Glomerular visceral epithelial cell (primary cell): ENCODE measurements around the gene POLR1B.
"Not testable (repeated sequence)": the region's sequence is repeated elsewhere in the genome, so short reads cannot be mapped to it uniquely, and the experiment has no call there.

Source experiments
- DNase-seq: peaks from one replicate; pipeline ENCODE4 v3.0.0-alpha.2; 2016; ENCODE audit errors: extremely low spot score

The POLR1B gene

DNA sequence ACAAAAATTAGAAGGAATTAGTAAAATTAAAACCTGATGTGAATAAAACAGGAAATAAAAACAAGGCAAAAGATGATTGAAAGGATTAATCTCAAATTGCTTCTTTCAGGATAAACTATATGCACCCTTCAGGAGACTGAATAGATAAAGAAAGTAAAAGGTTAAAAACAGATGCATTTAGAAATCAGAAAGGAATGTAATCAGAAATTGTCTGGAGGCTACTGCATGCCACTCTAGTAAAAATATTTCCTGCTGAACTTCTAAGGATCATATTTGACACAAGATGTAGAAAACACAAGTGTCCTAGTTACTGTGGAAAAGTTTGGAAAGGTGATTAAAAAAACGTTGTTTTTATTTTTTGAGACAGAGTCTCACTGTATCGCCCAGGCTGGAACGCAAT lies 58.4 kb downstream of the POLR1B start:
- no peak for DNase-seq

DNA sequence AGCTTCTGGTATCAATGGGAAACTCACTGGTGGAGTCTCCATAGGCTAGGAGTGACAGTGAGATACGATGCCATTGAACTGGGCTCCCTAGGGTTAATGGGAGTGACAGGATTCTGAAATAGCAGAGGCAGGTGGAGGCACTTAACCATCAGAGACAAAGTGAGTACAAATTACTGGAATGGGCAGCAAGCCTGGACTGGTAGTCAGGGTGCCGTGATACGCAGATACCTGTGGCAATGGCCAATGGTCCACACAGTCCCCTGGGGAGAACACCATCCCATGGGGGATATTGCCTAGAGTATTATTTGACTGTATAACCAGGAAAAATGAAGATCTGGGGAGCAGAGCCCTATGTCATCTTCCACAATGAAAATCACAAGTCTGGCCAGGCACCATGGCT lies 59.5 kb downstream of the POLR1B start:
- DNase-seq: no peak

DNA sequence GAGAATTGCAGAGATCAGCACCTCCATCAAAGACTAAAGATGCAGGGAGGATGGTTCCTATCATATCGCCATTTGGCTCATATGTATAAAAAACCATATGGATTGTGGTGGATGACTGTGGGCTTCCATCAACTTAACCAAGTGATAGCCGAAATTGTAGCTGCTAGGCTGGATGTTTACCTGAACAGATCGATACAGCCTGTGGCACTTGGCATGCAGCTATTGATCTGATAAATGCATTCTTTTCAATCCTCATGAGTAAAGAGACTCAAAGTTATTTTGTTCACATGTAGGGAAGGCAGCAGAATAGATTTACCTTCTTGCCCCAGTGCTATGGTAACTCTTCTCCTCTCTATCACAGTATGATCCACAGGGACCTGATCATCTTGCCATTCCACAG lies 60.7 kb downstream of the POLR1B start:
- DNase-seq: no peak

DNA sequence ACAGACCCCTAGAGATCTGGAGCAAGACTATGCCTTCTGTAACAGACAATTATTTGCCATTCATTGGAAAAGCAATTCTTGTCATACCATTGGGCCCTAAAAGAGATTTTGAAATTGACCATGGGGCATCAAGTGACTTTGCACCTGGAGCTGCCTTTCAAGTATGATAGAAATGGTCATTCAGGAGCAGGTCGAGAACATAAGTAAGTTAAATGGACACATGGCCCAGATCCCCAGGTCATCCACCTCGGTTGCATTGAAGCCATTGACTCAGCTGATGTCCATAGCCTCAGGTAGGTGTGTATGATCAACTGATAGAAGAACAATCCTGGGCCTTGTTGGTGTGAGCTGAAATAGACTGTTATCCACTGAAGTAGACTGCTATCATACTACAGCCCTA lies 61.5 kb downstream of the POLR1B start:
- no peak for DNase-seq

DNA sequence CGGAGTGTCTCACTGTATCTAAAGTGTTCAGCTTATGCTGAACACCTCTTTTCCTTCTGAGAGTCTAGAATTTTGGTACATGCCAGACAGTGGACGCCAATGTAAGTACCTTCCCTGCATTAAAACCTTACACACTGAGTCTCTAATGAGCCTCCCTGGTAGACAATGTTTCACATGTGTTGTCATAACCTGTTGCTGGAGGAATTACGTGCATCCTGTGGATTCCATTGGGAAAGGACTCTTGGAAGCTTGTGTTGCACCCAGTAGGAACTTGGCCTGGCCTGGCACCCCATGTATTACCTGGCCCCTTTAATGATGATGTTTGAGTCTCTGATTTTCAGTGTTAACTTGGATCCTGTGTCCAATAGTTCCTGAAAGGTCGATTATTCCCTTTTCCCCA lies 62.7 kb downstream of the POLR1B start:
- DNase-seq: no peak

DNA sequence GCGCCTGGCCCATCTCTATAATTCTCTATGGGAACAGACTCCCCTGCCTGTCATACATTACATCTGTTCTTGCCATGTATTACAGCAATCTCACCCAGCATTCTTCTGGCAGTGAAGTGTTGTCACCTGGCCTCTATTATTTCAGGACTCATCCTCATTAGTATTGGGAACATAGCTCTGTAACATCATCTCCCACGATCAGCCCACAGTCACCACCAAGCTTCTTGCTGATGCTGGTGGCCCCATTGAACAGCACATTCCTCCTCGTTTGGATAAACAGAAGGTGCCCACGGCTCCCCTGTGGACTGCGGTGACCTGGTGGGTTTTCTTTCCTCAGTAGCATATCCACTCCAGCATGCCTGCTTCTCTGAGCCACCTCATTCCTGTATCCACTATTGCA lies 63.7 kb downstream of the POLR1B start:
- no peak for DNase-seq

DNA sequence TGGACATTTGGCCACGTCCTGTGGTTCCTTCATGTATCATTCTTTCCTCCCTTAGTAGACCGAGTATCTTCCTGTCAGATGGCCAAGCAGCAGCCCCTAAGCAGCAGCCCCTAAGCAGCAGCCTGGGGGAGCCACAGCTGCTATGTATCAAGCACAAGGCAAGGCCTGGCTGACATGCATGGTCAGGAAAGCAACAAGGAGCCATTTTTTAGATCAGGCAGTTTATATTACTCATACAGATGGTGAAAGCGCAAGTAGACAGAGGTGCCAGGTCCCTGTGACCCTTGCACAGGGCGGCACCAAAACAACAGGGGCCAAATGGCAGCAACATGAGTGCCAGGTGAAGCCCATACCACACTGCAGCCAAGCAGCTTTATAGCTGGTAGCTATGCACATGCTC lies 64.3 kb downstream of the POLR1B start:
- no peak for DNase-seq

DNA sequence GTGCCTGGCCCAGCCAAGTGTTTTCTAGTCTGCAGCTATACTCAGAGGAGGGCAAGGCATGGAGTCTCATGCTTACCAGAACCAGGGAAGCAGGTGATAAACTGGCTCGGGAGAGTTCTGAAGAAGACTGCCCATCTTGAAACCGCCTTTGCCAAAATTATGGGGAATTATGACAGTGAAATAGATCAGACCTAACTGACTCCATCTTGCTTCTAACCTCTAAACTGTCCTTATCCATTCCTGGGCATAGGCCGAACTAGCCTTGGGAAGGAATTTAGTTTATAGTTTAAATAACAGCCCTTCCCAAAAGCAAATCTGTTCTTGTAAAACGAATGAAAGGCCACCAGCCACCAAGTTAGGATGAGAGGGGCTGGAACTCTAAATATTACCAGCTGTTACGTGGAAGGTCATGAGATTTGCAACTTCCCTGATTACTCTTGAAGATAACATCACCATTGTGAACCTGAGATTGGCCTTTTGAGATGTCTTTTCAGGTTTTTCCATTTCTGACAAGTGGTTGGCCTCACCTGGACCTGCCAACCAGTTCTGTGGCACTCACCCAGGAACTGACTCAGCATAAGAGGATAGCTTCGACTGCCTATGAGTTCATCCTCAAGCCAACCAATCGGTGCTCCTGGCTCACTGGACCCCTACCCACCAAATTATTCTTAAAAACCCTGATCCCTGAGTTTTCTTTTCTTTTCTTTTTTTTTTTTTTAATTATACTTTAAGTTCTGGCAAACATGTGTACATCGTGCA lies 65.6 kb downstream of the POLR1B start:
- no peak for DNase-seq

DNA sequence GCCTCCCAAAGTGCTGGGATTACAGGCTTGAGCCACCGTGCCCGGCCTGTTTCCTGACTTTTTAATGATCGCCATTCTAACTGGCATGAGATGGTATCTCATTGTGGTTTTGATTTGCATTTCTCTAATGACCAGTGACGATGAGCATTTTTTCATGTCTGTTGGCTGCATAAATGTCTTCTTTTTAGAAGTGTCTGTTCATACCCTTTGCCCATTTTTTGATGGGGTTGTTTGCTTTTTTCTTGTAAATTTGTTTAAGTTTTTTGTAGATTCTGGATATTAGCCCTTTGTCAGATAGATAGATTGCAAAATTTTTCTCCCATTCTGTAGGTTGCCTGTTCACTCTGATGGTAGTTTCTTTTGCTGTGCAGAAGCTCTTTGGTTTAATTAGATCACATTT lies 67.1 kb downstream of the POLR1B start:
- DNase-seq: not testable (repeated sequence)

DNA sequence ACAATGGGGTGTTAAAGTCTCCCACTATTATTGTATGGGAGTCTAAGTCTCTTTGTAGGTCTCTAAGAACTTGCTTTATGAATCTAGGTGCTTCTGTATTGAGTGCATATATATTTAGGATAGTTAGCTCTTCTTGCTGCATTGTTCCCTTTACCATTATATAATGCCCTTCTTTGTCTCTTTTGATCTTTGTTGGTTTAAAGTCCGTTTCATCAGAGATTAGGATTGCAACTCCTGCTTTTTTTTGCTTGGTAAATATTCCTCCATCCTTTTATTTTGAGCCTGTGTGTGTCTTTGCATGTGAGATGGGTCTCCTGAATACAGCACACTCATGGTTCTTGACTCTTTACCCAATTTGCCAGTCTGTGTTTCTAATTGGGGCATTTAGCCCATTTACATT lies 70.0 kb downstream of the POLR1B start:
- not testable (repeated sequence) for DNase-seq

DNA sequence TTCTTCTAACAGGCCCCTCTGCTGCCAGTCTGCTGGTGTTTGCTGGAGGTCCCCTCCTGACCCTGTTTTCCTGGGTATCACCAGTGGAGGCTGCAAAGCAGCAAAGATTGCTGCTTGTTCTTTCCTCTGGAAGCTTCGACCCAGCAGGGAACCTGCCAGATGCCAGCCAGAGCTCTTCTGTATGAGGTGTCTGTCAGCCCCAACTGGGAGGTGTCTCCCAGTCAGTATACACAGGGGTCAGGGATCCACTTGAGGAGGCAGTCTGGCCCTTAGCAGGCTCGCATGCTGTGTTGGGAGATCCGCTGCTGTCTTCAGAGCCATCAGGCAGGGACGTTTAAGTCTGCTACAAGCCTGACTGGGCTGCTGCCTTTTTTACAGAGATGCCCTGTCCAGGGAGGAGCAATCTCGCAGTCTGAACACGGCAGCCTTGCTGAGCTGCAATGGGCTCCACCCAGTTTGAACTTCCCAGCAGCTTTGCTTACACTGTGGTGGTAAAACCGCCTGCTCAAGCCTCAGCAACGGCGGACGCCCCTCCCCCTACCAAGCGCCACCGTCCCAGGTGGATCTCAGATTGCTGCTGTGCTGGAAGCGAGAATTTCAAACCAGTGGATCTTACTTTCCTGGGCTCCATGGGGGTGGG lies 72.1 kb downstream of the POLR1B start:
- no peak for DNase-seq

DNA sequence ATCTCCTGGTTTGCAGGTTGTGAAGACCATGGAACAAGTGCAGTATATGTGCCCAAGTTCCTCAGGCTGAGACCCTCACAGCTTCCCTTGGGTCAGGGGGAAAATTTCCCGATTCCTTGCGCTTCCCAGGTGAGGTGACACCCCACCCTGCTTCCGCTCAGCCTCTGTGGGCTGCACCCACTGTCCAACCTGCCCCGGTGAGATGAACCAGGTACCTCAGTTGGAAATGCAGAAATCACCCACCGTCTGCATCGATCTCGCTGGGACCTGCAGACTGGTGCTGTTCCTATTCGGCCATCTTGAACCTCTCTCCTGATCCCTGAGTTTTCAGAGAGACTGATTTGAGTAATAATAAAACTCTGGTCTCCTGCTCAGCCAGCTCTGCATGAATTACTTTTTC lies 72.8 kb downstream of the POLR1B start:
- DNase-seq: no peak

DNA sequence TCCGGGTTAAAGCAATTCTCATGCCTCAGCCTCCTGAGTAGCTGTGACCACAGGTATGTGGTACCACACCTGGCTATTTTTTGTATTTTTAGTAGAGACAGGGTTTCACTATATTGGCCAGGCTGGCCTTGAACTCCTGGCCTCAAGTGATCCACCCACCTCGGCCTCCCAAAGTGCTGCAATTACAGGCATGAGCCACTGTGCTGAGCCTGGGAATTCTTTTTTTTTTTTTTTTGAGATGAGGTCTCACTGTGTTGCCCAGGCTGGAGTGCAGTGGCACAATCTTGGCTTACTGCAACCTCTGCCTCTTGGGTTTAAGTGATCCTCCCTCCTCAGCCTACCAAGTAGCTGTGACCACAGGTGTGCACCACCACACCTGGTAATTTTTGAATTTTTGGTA lies 73.5 kb downstream of the POLR1B start:
- DNase-seq: not testable (repeated sequence)

DNA sequence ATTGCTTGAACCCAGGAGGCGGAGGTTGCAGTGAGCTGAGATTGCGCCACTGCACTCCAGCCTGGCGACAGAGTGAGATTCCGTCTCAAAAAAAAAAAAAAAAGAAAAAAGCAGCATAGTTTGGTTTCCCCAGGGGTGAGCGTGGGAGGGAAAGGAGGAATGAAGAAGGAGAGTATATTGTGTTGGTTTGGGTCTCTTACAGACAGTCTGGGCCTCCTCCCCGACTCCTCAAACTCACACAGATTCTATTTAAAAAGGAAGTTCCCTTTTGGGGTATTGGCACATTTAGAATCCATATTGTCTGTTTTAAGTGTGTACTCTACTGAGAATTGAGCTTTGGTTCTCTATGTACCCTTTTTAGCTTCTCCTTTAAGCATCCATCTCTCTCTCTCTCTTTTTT lies 76.1 kb downstream of the POLR1B start:
- no peak for DNase-seq

DNA sequence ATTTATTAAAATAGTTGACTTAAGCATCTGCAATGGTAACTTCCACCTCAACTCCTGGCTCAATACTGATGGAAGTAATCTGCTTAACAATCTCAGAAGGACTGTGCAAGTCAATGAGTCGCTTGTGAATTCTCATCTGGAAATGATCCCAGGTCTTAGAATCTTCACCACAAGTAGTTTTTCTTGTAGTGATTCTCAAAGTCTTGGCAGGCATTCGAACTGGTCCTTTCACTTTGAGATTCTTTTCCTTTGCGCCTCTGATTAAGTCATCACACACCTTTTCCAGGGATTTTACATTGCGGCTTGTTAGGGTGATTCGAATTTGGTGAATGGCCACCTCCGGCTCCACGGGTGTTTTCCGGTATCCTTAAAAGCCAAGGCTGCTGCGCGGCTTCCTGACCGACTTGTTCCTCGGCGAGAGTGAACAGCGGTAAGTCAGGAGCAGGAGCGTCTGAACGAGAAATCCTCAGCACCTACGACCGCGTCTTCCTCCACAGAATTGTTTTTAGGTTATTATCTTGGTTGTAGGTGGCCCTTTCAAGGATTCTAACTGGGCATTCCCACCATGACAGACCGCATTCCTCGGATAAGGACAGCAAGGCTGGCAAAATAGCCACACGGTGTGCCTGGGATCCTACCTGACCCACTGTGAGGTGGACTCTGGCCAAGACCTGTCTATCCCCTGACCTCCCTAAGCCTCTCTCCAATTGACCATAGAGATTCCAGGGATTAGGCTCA lies 79.7 kb downstream of the POLR1B start:
- DNase-seq: peak; percentile 35

DNA sequence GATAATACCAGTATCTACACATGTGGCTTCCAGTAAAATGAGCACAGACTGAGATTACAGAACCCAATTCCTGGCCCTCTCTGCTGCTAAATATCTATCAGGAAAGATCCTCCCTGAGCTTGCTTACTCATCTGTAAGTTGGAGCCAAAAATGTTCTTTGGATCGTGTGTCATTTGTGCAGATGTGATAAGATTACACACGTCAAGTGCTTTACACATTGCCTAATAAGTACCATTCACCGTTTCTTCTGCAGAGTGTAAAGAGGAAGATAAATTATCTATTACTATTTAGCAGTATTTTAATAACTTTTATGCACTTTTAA lies 80.2 kb downstream of the POLR1B start:
- no peak for DNase-seq

DNA sequence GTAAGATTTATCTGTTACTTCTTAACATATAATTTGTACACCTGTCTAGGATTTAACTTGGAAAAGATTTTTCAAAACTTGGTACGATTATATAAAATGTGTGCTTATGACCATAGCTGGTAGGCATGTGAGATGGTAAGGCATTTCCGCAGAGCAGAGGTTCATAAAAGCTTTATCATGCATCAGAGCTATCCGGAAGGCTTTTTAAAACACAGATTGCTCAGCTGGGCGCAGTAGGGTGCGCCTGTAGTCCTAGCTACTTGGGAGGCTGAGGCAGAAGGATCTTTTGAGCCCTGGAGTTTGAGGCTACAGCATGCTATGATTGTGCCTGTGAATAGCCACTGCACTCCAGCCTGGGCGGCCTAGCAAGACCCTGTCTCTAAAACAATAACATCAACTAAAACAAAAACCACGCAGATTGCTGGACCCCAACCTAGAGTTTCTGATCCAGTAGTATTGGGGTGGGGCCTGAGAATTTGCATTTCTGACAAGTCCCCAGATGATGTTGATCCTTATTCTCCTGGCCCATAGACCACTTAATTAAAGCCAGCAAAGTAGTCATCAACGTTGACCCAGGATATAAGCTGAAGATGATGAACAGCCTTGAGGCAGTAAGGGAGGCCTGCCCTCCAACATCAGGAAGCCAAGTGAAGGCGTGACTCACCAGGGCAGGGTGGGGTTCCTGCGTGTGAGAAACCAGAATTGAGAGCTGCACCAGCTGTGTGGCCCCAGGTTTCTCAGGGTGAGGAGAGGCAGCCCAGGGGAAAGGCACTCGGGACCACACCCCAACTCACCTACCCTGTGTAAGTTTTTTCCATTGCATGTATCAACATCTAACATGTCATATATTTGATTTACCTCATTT lies 81.9 kb downstream of the POLR1B start:
- peak; percentile 62 for DNase-seq

DNA sequence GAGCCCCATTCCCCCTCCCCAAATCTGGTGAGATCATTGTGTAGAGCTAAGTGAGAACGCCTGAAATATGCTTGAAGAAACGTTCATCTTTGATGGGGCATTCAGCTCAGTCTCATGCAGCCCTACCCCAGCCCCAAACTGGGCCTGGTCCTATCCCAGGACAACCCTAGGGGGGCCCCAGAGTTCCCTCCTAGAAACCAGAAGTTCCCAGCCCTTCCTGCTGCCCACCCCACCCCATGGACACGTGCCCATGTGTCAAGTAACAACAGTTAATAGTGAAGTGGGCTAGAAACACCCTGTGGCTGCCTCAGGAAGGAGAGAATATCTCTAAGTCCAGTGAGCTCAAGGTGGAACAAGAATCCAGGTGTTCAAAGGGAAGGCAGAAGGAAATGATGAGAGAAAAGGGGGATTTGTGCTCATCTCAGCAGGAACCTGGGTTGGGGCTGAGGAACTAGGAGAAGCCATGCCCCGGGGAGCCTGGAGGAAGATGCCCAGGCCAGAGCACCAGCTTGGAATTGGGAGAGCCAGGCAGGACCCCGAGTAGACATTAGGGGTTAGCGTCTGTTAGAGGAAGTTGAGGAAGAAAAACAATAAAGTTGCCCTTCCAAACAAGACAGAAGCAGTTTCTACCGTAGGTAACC lies 83.3 kb downstream of the POLR1B start:
- no peak for DNase-seq

DNA sequence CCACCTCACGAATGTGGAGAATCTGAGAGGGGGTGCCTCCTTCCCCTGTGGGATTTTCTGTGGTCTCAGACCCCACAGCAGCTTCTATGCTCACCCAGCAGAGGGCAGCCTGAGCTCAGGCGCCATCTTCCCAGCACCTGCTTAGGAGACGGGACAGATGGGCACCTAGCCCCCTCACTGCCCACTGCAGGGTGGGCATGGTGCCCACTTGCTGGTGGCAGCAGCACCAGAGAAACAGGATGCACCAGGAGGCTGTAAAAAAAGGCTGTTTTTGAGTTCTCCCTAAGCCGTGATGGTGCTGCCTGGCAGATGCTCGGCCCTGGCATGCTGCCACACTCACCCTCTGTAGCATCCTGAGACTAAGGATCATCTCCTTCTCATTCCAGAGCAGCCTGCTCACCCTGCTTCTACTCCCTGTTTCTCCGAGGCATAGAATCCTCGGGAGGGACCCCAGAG lies 84.4 kb downstream of the POLR1B start:
- DNase-seq: peak; percentile 81
